ENCODE results near the gene NKAIN2.

NKAIN2 gene

DNA sequence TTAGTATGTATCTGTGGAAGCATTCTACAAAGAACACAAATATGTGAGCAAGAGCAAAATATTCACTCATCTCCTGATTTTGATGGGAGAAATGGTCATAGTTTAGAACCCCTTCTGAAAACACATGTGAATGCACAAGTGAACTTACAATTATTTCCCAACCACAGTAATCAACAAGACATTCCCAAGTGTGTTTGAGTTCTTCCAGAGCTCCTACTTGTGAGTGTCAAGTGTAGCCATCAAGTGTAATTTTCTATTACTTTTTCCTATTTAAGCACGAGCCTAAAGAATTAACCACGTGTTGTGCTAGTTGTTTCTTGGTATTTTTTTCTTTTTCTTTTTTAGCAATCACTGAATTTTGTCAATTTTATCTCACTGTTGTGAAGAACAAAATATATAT is 402.3 kb downstream of the NKAIN2 start:
- TF ChIP-seq, protein P1, sequence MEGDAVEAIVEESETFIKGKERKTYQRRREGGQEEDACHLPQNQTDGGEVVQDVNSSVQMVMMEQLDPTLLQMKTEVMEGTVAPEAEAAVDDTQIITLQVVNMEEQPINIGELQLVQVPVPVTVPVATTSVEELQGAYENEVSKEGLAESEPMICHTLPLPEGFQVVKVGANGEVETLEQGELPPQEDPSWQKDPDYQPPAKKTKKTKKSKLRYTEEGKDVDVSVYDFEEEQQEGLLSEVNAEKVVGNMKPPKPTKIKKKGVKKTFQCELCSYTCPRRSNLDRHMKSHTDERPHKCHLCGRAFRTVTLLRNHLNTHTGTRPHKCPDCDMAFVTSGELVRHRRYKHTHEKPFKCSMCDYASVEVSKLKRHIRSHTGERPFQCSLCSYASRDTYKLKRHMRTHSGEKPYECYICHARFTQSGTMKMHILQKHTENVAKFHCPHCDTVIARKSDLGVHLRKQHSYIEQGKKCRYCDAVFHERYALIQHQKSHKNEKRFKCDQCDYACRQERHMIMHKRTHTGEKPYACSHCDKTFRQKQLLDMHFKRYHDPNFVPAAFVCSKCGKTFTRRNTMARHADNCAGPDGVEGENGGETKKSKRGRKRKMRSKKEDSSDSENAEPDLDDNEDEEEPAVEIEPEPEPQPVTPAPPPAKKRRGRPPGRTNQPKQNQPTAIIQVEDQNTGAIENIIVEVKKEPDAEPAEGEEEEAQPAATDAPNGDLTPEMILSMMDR (IDR thresholded peaks at IDR 0.05; ENCODE audit: low read depth, low read length): no peak
- TF ChIP-seq, protein P2, sequence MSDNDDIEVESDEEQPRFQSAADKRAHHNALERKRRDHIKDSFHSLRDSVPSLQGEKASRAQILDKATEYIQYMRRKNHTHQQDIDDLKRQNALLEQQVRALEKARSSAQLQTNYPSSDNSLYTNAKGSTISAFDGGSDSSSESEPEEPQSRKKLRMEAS (IDR thresholded peaks at IDR 0.05; ENCODE audit: low read depth, low read length): no peak
- TF ChIP-seq POLR2A (IDR thresholded peaks at IDR 0.05; ENCODE audit: extremely low read depth, insufficient read length) (no peak), MYC (IDR thresholded peaks at IDR 0.05; ENCODE audit: low read depth, low read length) (no peak)
- H3K4me3 ChIP-seq (ENCODE audit: low read depth, low read length): no peak overlapping the region
- DNase-seq (ENCODE audit: low read depth): no peak

DNA sequence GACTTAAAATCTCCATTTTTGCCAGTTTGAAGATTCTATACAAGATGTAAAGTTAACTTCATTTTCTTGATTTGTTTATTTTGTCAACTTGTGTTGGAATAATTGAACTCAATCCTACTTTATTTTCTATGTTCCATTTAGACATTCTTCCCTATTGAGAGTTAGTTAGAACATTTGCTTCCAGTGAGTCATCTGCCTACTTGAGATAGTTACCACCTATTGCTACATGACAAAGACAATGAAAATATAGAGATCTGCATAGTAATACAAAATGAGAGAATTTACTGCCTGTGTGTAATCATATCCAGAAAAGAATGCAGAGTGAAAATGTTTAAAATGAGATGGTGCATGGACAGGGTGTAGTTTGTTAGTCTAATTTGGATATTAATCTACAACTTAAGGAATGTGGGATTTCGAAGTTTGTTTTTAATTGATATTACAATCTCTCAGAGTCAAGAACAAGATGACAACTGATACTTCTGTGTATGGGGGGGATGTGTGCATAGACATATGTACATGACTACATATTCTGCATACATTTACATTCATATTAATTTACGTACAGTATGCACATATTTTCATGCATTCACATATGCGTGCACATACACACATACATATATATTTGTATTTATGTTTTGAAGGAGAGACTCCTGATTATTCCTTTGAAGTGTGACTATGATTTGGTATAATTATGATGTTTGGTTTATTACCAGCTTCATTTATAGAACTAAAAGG is 420.1 kb downstream of the NKAIN2 start:
- no peak overlapping the region for H3K4me3 ChIP-seq (ENCODE audit: low read depth, low read length)
- TF ChIP-seq MYC (IDR thresholded peaks at IDR 0.05; ENCODE audit: low read depth, low read length): no peak
- TF ChIP-seq, protein P1 (IDR thresholded peaks at IDR 0.05; ENCODE audit: low read depth, low read length): no peak
- no peak for TF ChIP-seq POLR2A (IDR thresholded peaks at IDR 0.05; ENCODE audit: extremely low read depth, insufficient read length)
- TF ChIP-seq, protein P2 (IDR thresholded peaks at IDR 0.05; ENCODE audit: low read depth, low read length): no peak
- DNase-seq (ENCODE audit: low read depth): no peak

DNA sequence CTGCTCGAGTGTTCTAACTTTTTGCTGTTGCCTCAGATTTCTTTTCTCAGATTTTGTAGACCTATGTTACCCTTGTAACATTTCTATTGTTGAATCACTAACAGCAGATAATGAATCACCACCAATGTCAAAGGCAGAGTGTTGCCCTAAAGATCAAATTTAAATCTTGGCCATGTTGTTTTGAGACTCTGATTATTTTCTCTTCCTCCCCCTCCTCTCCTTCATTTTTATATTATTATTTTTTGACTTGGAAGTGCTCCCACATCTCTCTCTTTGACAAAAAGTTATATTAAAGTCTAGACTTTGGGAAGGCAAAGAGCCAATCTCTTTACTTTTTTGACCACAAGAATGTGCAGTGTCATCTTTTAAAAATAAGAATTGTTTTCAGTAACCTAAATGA is 422.7 kb downstream of the NKAIN2 start:
- TF ChIP-seq, protein P1 (IDR thresholded peaks at IDR 0.05; ENCODE audit: low read depth, low read length): no peak
- TF ChIP-seq POLR2A (IDR thresholded peaks at IDR 0.05; ENCODE audit: extremely low read depth, insufficient read length) (no peak), MYC (IDR thresholded peaks at IDR 0.05; ENCODE audit: low read depth, low read length) (no peak)
- TF ChIP-seq, protein P2 (IDR thresholded peaks at IDR 0.05; ENCODE audit: low read depth, low read length): no peak
- no peak overlapping the region for H3K4me3 ChIP-seq (ENCODE audit: low read depth, low read length)

DNA sequence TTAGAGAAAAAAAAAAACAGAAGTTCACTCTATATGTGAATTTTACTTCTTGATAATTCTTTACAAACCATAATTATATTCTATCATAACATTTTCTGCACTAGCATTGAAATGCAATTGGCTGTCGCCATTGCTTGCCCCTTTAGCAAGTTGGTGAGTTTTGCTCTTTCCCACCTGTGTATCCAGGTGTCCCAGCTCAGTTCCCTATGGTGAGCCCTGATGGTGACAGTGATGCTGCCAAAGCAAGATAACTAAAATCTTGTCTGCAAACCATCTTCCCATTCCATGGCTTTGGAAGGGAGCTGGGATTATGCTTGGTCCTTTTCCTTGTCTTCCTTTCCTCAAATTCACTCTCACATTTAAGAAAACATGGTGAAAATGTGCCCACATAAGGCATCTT is 429.6 kb downstream of the NKAIN2 start:
- no peak for DNase-seq (ENCODE audit: low read depth)
- TF ChIP-seq MYC (IDR thresholded peaks at IDR 0.05; ENCODE audit: low read depth, low read length): no peak
- no peak for TF ChIP-seq POLR2A (IDR thresholded peaks at IDR 0.05; ENCODE audit: extremely low read depth, insufficient read length)
- TF ChIP-seq, protein P2 (IDR thresholded peaks at IDR 0.05; ENCODE audit: low read depth, low read length): no peak
- TF ChIP-seq, protein P1 (IDR thresholded peaks at IDR 0.05; ENCODE audit: low read depth, low read length): no peak
- H3K4me3 ChIP-seq (ENCODE audit: low read depth, low read length): no peak overlapping the region

More for the DNA sequence above, 422.7 kb downstream of the NKAIN2 start:
- no peak for DNase-seq (ENCODE audit: low read depth)

DNA sequence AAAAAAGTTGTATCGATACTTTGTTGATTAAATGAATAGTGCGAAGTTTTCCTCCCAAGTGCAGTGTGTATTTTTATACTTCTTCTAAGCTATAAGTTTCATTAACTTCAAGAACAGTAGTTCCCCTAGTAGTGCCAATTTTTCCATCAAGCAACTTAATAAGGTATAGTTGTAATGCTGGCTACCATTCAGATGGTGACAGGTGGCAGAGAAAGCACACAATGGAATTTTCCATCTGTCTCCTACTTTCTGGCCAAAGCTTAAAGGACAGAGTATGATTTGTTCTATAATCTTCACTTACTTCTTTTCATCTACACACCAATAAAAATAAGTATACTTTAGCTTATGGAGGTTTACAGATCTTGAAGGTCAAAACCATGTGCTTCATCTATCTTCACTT is 431.1 kb downstream of the NKAIN2 start:
- no peak for TF ChIP-seq POLR2A (IDR thresholded peaks at IDR 0.05; ENCODE audit: extremely low read depth, insufficient read length)
- TF ChIP-seq, protein P2 (IDR thresholded peaks at IDR 0.05; ENCODE audit: low read depth, low read length): no peak
- TF ChIP-seq, protein P1 (IDR thresholded peaks at IDR 0.05; ENCODE audit: low read depth, low read length): no peak
- no peak for TF ChIP-seq MYC (IDR thresholded peaks at IDR 0.05; ENCODE audit: low read depth, low read length)
- DNase-seq (ENCODE audit: low read depth): no peak
- H3K4me3 ChIP-seq (ENCODE audit: low read depth, low read length): no peak overlapping the region
